H9 (cell line): Measurements from ENCODE around the gene ADGRL3. TPM values are rescaled to one million over a fixed set of nuclear protein-coding genes. Genes with fewer than 3 reads are reported as not detected.

ENCODE experiments used
- DNase-seq: peaks from one replicate; pipeline ENCODE4 v3.0.0-alpha.2; 2017
- H2AFZ ChIP-seq: one replicate; pipeline ENCODE4 v1.6.1; 2013; ENCODE audit warnings: mild to moderate bottlenecking, low read length, control low read depth, moderate library complexity
- H2AK5ac ChIP-seq: 2 replicates; pipeline ENCODE4 v1.6.1; 2013; ENCODE audit warnings: low read length, control low read depth, mixed read lengths; ENCODE audit not compliant: insufficient read length
- H2BK120ac ChIP-seq: one replicate; pipeline ENCODE4 v1.6.1; 2013; ENCODE audit warnings: low read depth, mild to moderate bottlenecking, low read length, control low read depth, inconsistent platforms; ENCODE audit not compliant: poor library complexity, severe bottlenecking
- H2BK12ac ChIP-seq: 2 replicates; pipeline ENCODE4 v1.6.1; 2013; ENCODE audit warnings: low read length, control low read depth, mixed read lengths, low read depth; ENCODE audit not compliant: insufficient read length
- H2BK15ac ChIP-seq: 2 replicates; pipeline ENCODE4 v1.6.1; 2013; ENCODE audit warnings: low read depth, low read length, control low read depth
- H2BK20ac ChIP-seq: one replicate; pipeline ENCODE4 v1.6.1; 2013; ENCODE audit warnings: low read depth, mild to moderate bottlenecking, low read length, control low read depth, inconsistent platforms; ENCODE audit not compliant: poor library complexity, severe bottlenecking
- H2BK5ac ChIP-seq: 2 replicates; pipeline ENCODE4 v1.6.1; 2013; ENCODE audit warnings: low read length, control low read depth, mixed read lengths; ENCODE audit not compliant: insufficient read length
- H3K14ac ChIP-seq: 2 replicates; pipeline ENCODE4 v1.6.1; 2013; ENCODE audit warnings: low read length, control low read depth; ENCODE audit not compliant: insufficient read depth
- H3K18ac ChIP-seq: 2 replicates; pipeline ENCODE4 v1.6.1; 2013; ENCODE audit warnings: low read depth, mild to moderate bottlenecking, mixed read lengths, low read length, control low read depth; ENCODE audit not compliant: insufficient read length
- H3K23ac ChIP-seq: 2 replicates; pipeline ENCODE4 v1.6.1; 2013; ENCODE audit warnings: low read length, control low read depth, mixed read lengths, low read depth; ENCODE audit not compliant: insufficient read length
- H3K23me2 ChIP-seq: 2 replicates; pipeline ENCODE4 v1.6.1; 2013; ENCODE audit warnings: low read depth, mild to moderate bottlenecking, mixed read lengths, low read length, control low read depth; ENCODE audit not compliant: insufficient read length, poor library complexity, severe bottlenecking
- H3K27ac ChIP-seq: 2 replicates; pipeline ENCODE4 v1.5.1; 2013; ENCODE audit warnings: low read length, control low read depth, mixed read lengths, low read depth; ENCODE audit not compliant: insufficient read length
- H3K27me3 ChIP-seq: 2 replicates; pipeline ENCODE4 v1.6.1; 2013; ENCODE audit warnings: low read length, control low read depth, inconsistent platforms; ENCODE audit not compliant: insufficient read depth
- H3K4ac ChIP-seq: 2 replicates; pipeline ENCODE4 v1.6.1; 2013; ENCODE audit warnings: low read depth, mild to moderate bottlenecking, control low read depth, inconsistent platforms, low read length, moderate library complexity
- H3K4me1 ChIP-seq: 2 replicates; pipeline ENCODE4 v1.6.1; 2013; ENCODE audit warnings: low read length, control low read depth, inconsistent platforms; ENCODE audit not compliant: insufficient read depth
- H3K4me2 ChIP-seq: 2 replicates; pipeline ENCODE4 v1.6.1; 2013; ENCODE audit warnings: low read length, control low read depth, mixed read lengths; ENCODE audit not compliant: insufficient read length, insufficient read depth
- H3K56ac ChIP-seq: 2 replicates; pipeline ENCODE4 v1.6.1; 2013; ENCODE audit warnings: low read depth, mild to moderate bottlenecking, mixed read lengths, low read length, control low read depth; ENCODE audit not compliant: insufficient read length
- H3K79me1 ChIP-seq: 2 replicates; pipeline ENCODE4 v1.6.1; 2013; ENCODE audit warnings: low read depth, mild to moderate bottlenecking, moderate library complexity, low read length, control low read depth, inconsistent platforms; ENCODE audit not compliant: insufficient read depth, poor library complexity, severe bottlenecking
- H3K79me2 ChIP-seq: 2 replicates; pipeline ENCODE4 v1.6.1; 2013; ENCODE audit warnings: low read length, control low read depth, inconsistent platforms; ENCODE audit not compliant: insufficient read depth
- H3K9ac ChIP-seq: 2 replicates; pipeline ENCODE4 v1.6.1; 2013; ENCODE audit warnings: low read length, control low read depth, mixed read lengths; ENCODE audit not compliant: insufficient read length; ENCODE audit errors: extremely low read depth
- H3K9me3 ChIP-seq: one replicate; pipeline ENCODE4 v1.6.1; 2013; ENCODE audit warnings: low read depth, low read length, inconsistent platforms; ENCODE audit not compliant: control insufficient read depth
- H3T11ph ChIP-seq: one replicate; pipeline ENCODE4 v1.6.1; 2013; ENCODE audit warnings: mild to moderate bottlenecking, low read length, control low read depth, inconsistent platforms
- H4K20me1 ChIP-seq: one replicate; pipeline ENCODE4 v1.6.1; 2013; ENCODE audit not compliant: control insufficient read depth, insufficient read length, insufficient read depth
- H4K5ac ChIP-seq: 2 replicates; pipeline ENCODE4 v1.6.1; 2013; ENCODE audit warnings: low read depth, mild to moderate bottlenecking, mixed read lengths, low read length, control low read depth; ENCODE audit not compliant: insufficient read length
- H4K8ac ChIP-seq: replicated peaks from 2 replicates; pipeline ENCODE4 v1.6.1; 2013; ENCODE audit warnings: low read length, control low read depth, mixed read lengths, low read depth; ENCODE audit not compliant: insufficient read length
- H4K91ac ChIP-seq: 2 replicates; pipeline ENCODE4 v1.6.1; 2013; ENCODE audit warnings: low read depth, mild to moderate bottlenecking, moderate library complexity, mixed read lengths, low read length, control low read depth; ENCODE audit not compliant: insufficient read length
- H3K27ac Mint-ChIP-seq, 3 experiments: 2 replicates in 2 of 3; 3 replicates in 1 of 3; pipeline ENCODE4 v1.8.0; 2020 to 2021; ENCODE audit warnings: mixed read lengths in 3 of 3, mild to moderate bottlenecking in 1 of 3, moderate library complexity in 1 of 3
- H3K27me3 Mint-ChIP-seq: 2 replicates; pipeline ENCODE4 v1.8.0; 2021; ENCODE audit warnings: low read depth, mild to moderate bottlenecking, moderate library complexity, mixed read lengths
- H3K36me3 Mint-ChIP-seq, 3 experiments: 2 replicates in 2 of 3; 3 replicates in 1 of 3; pipeline ENCODE4 v1.8.0; 2020 to 2021; ENCODE audit warnings: low read depth in 3 of 3, mixed read lengths in 3 of 3; ENCODE audit not compliant: insufficient read depth in 1 of 3
- H3K4me1 Mint-ChIP-seq, 2 experiments: 2 replicates each; pipeline ENCODE4 v1.8.0; 2020; ENCODE audit warnings: mixed read lengths in 2 of 2
- H3K4me3 Mint-ChIP-seq, 2 experiments: 2 replicates in 1 of 2; 3 replicates in 1 of 2; pipeline ENCODE4 v1.8.0; 2020 to 2021; ENCODE audit warnings: mild to moderate bottlenecking in 2 of 2, mixed read lengths in 2 of 2, moderate library complexity in 1 of 2
- H3K9me3 Mint-ChIP-seq, 2 experiments: 2 replicates in 1 of 2; 3 replicates in 1 of 2; pipeline ENCODE4 v1.8.0; 2020; ENCODE audit warnings: mild to moderate bottlenecking in 2 of 2, mixed read lengths in 2 of 2, moderate library complexity in 1 of 2
- WGBS: extraction: QIAGEN DNeasy Blood & Tissue Kit; methylation state at CpG from one replicate; pipeline ENCODE4 v1.1.7; 2013; ENCODE audit warnings: missing lambda C conversion rate, low lambda C conversion rate, mixed read lengths; ENCODE audit not compliant: insufficient read length; ENCODE audit errors: extremely low coverage; 5-methylcytosine and 5-hydroxymethylcytosine counted together
- total RNA-seq: library from RNA; stranded (reverse); gene quantifications from 2 replicates; pipeline ENCODE4 v1.2.1, GENCODE V29; 2021
- TF ChIP-seq, protein P1 (sequence below): fragments of 200-600 bp; sonication (generic); conservative IDR thresholded peaks from 3 replicates; pipeline ENCODE4 v1.8.0; 2021; ENCODE audit warnings: antibody characterized with exemption, mild to moderate bottlenecking

Gene ADGRL3
- total RNA-seq, 1 experiment from 2014 or later, result 5.9 TPM

- TF ChIP-seq, protein P1, sequence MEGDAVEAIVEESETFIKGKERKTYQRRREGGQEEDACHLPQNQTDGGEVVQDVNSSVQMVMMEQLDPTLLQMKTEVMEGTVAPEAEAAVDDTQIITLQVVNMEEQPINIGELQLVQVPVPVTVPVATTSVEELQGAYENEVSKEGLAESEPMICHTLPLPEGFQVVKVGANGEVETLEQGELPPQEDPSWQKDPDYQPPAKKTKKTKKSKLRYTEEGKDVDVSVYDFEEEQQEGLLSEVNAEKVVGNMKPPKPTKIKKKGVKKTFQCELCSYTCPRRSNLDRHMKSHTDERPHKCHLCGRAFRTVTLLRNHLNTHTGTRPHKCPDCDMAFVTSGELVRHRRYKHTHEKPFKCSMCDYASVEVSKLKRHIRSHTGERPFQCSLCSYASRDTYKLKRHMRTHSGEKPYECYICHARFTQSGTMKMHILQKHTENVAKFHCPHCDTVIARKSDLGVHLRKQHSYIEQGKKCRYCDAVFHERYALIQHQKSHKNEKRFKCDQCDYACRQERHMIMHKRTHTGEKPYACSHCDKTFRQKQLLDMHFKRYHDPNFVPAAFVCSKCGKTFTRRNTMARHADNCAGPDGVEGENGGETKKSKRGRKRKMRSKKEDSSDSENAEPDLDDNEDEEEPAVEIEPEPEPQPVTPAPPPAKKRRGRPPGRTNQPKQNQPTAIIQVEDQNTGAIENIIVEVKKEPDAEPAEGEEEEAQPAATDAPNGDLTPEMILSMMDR, result no peak
- Histone ChIP-seq H3K56ac (no peak overlapping the region), H4K91ac (no peak overlapping the region), H4K20me1 (no peaks in the 10 kb centered on the region), H2AK5ac (no peak overlapping the region), H3K79me2 (no peaks in the 10 kb centered on the region), H3K9ac (no peak overlapping the region), H3K27ac (no peak overlapping the region), H3K27me3 (no peaks in the 10 kb centered on the region), H3K9me3 (no peaks in the 10 kb centered on the region), H3K23me2 (no peaks in the 10 kb centered on the region), H3K79me1 (no peaks in the 10 kb centered on the region), H4K5ac (no peak overlapping the region), H2BK20ac (no peak overlapping the region), H3K23ac (no peak overlapping the region), H3T11ph (no peak overlapping the region), H3K4ac (no peak overlapping the region), H2AFZ (no peak overlapping the region), H3K4me2 (no peak overlapping the region), H2BK15ac (no peak overlapping the region), H4K8ac (no peak overlapping the region), H3K14ac (no peak overlapping the region), H3K4me1 (peaks cover 4% of the 10 kb centered on the region; the same call in 1 of the 2 replicates), H2BK5ac (no peak overlapping the region), H2BK12ac (no peak overlapping the region), H2BK120ac (no peak overlapping the region), H3K18ac (no peak overlapping the region)
- Mint-ChIP-seq H3K27me3 (no peaks in the 10 kb centered on the region), H3K4me3 (no peak overlapping the region), H3K9me3 (no peaks in the 10 kb centered on the region), H3K36me3 (no peaks in the 10 kb centered on the region), H3K4me1 (peaks cover 22 to 60% of the 10 kb centered on the region in 2 experiments), H3K27ac (0 out of 7 replicates have a peak overlapping the region, but pooled peaks of 1 of the 3 experiments have one; percentile 88)
- DNase-seq, result no peak
- no CpG with 5 or more reads among the region's 4 CpGs for WGBS
Measured at GRCh38 chr4:61299316-61299715, 99.2 kb downstream of the ADGRL3 start.
